ENCODE measurements around the gene USP4.
"Not testable (repeated sequence)": the region's sequence is repeated elsewhere in the genome, so short reads cannot be mapped to it uniquely, and the experiment has no call there.

DNA sequence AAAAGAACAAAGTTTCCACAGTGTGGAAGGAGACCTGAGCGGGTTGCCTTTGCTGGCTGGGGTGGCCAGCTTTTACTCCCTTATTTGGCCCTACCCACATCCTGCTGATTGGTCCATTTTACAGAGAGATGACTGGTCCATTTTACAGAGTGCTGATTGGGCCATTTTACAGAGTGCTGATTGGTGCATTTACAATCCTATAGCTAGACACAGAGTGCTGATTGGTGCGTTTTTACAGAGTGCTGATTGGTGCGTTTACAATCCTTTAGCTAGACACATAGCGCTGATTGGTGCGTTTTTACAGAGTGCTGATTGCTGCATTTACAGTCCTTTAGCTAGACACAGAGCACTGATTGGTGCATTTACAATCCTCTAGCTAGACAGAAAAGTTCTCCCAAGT is 111.0 kb downstream of the USP4 start:
- TF ChIP-seq, protein P1, sequence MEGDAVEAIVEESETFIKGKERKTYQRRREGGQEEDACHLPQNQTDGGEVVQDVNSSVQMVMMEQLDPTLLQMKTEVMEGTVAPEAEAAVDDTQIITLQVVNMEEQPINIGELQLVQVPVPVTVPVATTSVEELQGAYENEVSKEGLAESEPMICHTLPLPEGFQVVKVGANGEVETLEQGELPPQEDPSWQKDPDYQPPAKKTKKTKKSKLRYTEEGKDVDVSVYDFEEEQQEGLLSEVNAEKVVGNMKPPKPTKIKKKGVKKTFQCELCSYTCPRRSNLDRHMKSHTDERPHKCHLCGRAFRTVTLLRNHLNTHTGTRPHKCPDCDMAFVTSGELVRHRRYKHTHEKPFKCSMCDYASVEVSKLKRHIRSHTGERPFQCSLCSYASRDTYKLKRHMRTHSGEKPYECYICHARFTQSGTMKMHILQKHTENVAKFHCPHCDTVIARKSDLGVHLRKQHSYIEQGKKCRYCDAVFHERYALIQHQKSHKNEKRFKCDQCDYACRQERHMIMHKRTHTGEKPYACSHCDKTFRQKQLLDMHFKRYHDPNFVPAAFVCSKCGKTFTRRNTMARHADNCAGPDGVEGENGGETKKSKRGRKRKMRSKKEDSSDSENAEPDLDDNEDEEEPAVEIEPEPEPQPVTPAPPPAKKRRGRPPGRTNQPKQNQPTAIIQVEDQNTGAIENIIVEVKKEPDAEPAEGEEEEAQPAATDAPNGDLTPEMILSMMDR (IDR thresholded peaks at IDR 0.05; ENCODE audit: low read depth, low read length, missing input control): not testable (repeated sequence)
- TF ChIP-seq, protein P2, sequence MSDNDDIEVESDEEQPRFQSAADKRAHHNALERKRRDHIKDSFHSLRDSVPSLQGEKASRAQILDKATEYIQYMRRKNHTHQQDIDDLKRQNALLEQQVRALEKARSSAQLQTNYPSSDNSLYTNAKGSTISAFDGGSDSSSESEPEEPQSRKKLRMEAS (IDR thresholded peaks at IDR 0.05): not testable (repeated sequence)

Data from liver (tissue), 2 donors.